Caco-2 (cell line): ENCODE results near the gene LRP8. TPM values are rescaled to one million over a fixed set of nuclear protein-coding genes. Genes with fewer than 3 reads are reported as not detected.

Experiments used
- BruUV-seq: library from RNA; stranded (reverse); fragments of 400-500 nt; replicated peaks from 2 replicates; lab custom pipeline; 2021; lab: Mats Ljungman, UMichigan
- CTCF ChIA-PET: fragments of 300-600 bp; sonication (Branson Sonifier 250); formaldehyde crosslinking; loops from one replicate; lab custom pipeline; 2022; ENCODE audit warnings: antibody characterized with exemption; lab: Charles Lee
- POLR2A ChIA-PET: fragments of 300-600 bp; sonication (Branson Sonifier 250); formaldehyde crosslinking; loops from one replicate; lab custom pipeline; 2022; ENCODE audit warnings: antibody characterized with exemption; lab: Charles Lee
- DNase-seq, 2 experiments: peaks; one replicate each; pipeline versions ENCODE4 v3.0.0 to v3.0.0-alpha.2; 2020 to 2022
- H3K27me3 ChIP-seq: replicated peaks from 2 replicates; pipeline ENCODE4 v1.6.0; 2011; ENCODE audit warnings: low read length; ENCODE audit not compliant: control insufficient read depth, insufficient read depth
- H3K36me3 ChIP-seq: 2 replicates; pipeline ENCODE4 v1.5.1; 2011; ENCODE audit warnings: low read length; ENCODE audit not compliant: control insufficient read depth, insufficient read depth
- H3K4me1 ChIP-seq: fragments of 250-450 bp; sonication (Bioruptor Pico); 2 replicates; pipeline ENCODE4 v1.5.1; 2020; ENCODE audit warnings: mild to moderate bottlenecking
- H3K4me3 ChIP-seq: 2 replicates; pipeline ENCODE4 v1.5.1; 2011; ENCODE audit warnings: low read depth, mild to moderate bottlenecking, control low read depth, low read length
- H3K9me3 ChIP-seq: fragments of 250-450 bp; sonication (Bioruptor Pico); 2 replicates; pipeline ENCODE4 v1.5.1; 2020; ENCODE audit warnings: mild to moderate bottlenecking, moderate library complexity
- H3K27ac Mint-ChIP-seq: one replicate; pipeline ENCODE4 v1.8.0; 2022; ENCODE audit warnings: mixed read lengths; ENCODE audit not compliant: unreplicated experiment
- H3K27me3 Mint-ChIP-seq: one replicate; pipeline ENCODE4 v1.8.0; 2022; ENCODE audit warnings: mixed read lengths; ENCODE audit not compliant: insufficient read depth, unreplicated experiment
- H3K36me3 Mint-ChIP-seq: one replicate; pipeline ENCODE4 v1.8.0; 2022; ENCODE audit warnings: mild to moderate bottlenecking, mixed read lengths; ENCODE audit not compliant: insufficient read depth, unreplicated experiment
- H3K4me1 Mint-ChIP-seq: one replicate; pipeline ENCODE4 v1.8.0; 2022; ENCODE audit warnings: low read depth, mixed read lengths; ENCODE audit not compliant: unreplicated experiment
- H3K4me3 Mint-ChIP-seq: one replicate; pipeline ENCODE4 v1.8.0; 2022; ENCODE audit warnings: mild to moderate bottlenecking, moderate library complexity, mixed read lengths; ENCODE audit not compliant: unreplicated experiment
- H3K9me3 Mint-ChIP-seq: one replicate; pipeline ENCODE4 v1.8.0; 2022; ENCODE audit warnings: mixed read lengths; ENCODE audit not compliant: unreplicated experiment
- intact Hi-C: fragments of 100-400 bp; cut with micrococcal nuclease; formaldehyde crosslinking; loops from one replicate; pipeline ENCODE4 v1.10.0; 2022; ENCODE audit not compliant: unreplicated experiment
- total RNA-seq: library from RNA; stranded (reverse); gene quantifications from 2 replicates; pipeline ENCODE4 v1.2.3, GENCODE V29; 2022
- TF ChIP-seq, protein P1 (sequence below), 2 experiments: fragments of 200-600 bp in 1 of 2; IDR thresholded peaks; 1 replicate in 1 of 2; 2 replicates in 1 of 2; pipeline versions ENCODE4 v1.5.1 to v1.8.0; 2011 to 2022; ENCODE audit warnings: antibody characterized with exemption in 1 of 2, control low read depth in 1 of 2, inconsistent platforms in 1 of 2, low read depth in 1 of 2, low read length in 1 of 2, mild to moderate bottlenecking in 1 of 2, moderate library complexity in 1 of 2; ENCODE audit not compliant: insufficient read depth in 1 of 2, severe bottlenecking in 1 of 2, unreplicated experiment in 1 of 2

LRP8 gene
- total RNA-seq, 1 experiment from 2014 or later: 11.8 TPM

DNA sequence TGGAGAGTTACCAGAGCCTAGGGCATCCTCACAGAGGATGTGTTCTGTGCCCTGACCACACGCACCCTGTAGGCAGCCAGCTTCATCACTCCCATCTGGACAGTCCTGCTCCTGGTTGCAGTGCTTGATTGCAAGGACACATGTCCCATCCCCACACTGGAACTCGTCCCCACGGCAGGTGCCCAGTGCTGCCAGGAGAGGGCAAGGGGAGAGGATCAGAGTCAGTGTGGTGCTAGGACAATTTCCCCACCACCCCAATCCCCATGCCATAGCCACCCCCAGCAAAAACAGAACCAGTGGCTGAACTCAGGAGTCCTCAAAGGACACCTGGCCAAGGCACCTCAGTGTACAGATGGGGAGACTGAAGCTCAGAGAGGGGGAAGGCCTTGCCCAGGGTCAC lies 52.3 kb downstream of the LRP8 start:
- ChIA-PET POLR2A (no interaction called here), CTCF (interaction anchor here (1.4 kb wide), 1 partner anchor 118 kb away, joined by 10 read pairs; no protein-coding TSS in a partner anchor)
- Histone ChIP-seq H3K4me1 (no peaks in the 10 kb centered on the region), H3K9me3 (no peaks in the 10 kb centered on the region), H3K4me3 (no peak overlapping the region), H3K36me3 (no peaks in the 10 kb centered on the region), H3K27me3 (no peaks in the 10 kb centered on the region)
- no peaks in the 10 kb centered on the region for H3K27me3 Mint-ChIP-seq
- DNase-seq: no peak
- H3K4me1 Mint-ChIP-seq: peaks cover 8% of the 10 kb centered on the region
- no peak overlapping the region for H3K4me3 Mint-ChIP-seq
- H3K9me3 Mint-ChIP-seq: no peaks in the 10 kb centered on the region
- intact Hi-C loops: no loop called here
- H3K36me3 Mint-ChIP-seq: peaks cover 6% of the 10 kb centered on the region
- TF ChIP-seq, protein P1, sequence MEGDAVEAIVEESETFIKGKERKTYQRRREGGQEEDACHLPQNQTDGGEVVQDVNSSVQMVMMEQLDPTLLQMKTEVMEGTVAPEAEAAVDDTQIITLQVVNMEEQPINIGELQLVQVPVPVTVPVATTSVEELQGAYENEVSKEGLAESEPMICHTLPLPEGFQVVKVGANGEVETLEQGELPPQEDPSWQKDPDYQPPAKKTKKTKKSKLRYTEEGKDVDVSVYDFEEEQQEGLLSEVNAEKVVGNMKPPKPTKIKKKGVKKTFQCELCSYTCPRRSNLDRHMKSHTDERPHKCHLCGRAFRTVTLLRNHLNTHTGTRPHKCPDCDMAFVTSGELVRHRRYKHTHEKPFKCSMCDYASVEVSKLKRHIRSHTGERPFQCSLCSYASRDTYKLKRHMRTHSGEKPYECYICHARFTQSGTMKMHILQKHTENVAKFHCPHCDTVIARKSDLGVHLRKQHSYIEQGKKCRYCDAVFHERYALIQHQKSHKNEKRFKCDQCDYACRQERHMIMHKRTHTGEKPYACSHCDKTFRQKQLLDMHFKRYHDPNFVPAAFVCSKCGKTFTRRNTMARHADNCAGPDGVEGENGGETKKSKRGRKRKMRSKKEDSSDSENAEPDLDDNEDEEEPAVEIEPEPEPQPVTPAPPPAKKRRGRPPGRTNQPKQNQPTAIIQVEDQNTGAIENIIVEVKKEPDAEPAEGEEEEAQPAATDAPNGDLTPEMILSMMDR (IDR thresholded peaks at IDR 0.05; ENCODE audit: insufficient read depth in 1 of 2, low read depth in 1 of 2, low read length in 1 of 2, severe bottlenecking in 1 of 2, unreplicated experiment in 1 of 2): no peak
- no peak overlapping the region for H3K27ac Mint-ChIP-seq
- no TSS peak for BruUV-seq

DNA sequence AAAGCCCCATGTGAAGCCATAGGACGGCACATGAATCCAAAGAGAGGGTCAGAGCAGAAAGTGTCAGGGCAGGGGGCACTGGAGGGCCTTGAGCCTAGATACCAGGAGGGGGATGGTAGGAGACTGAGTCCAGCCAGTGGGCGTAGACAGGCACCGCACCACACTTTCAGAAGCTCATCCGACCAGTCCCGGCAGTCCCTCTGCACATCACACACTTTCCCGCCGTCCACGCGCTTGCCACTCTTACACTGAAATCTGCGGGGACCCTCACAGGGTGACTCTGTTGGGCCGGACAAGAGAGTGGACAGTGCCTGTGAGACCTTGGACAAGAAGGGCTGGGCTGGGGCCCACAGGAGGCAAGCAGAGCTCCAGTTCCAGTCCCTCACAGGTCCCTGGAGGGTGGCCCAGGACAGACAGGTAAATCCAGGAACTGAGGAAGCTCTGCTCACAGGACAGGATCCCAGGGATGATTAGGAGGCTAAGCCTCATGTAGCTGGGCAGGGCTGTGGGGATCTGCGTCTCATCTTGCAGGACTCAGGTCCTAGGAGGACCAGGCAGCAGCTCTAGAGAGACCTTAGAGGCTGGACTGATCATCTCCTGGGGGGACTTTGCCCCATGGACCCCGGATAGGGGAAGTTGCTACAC lies 53.2 kb downstream of the LRP8 start:
- CTCF ChIA-PET: interaction anchor here (0.6 to 0.9 kb wide), 3 partner anchors 92 to 169 kb away, joined by 4 to 8 read pairs (median 5); no protein-coding TSS in a partner anchor
- peaks cover 8% of the 10 kb centered on the region for H3K4me1 Mint-ChIP-seq
- no peak overlapping the region for H3K4me3 Mint-ChIP-seq
- Histone ChIP-seq H3K4me1 (no peaks in the 10 kb centered on the region), H3K36me3 (no peaks in the 10 kb centered on the region), H3K27me3 (no peaks in the 10 kb centered on the region), H3K4me3 (no peak overlapping the region), H3K9me3 (no peaks in the 10 kb centered on the region)
- POLR2A ChIA-PET: no interaction called here
- peaks cover 6% of the 10 kb centered on the region for H3K36me3 Mint-ChIP-seq
- no peak for DNase-seq
- intact Hi-C loops: no loop called here
- H3K9me3 Mint-ChIP-seq: no peaks in the 10 kb centered on the region
- H3K27ac Mint-ChIP-seq: no peak overlapping the region
- H3K27me3 Mint-ChIP-seq: no peaks in the 10 kb centered on the region
- TF ChIP-seq, protein P1 (IDR thresholded peaks at IDR 0.05; ENCODE audit: insufficient read depth in 1 of 2, low read depth in 1 of 2, low read length in 1 of 2, severe bottlenecking in 1 of 2, unreplicated experiment in 1 of 2): no peak
- BruUV-seq: no TSS peak

DNA sequence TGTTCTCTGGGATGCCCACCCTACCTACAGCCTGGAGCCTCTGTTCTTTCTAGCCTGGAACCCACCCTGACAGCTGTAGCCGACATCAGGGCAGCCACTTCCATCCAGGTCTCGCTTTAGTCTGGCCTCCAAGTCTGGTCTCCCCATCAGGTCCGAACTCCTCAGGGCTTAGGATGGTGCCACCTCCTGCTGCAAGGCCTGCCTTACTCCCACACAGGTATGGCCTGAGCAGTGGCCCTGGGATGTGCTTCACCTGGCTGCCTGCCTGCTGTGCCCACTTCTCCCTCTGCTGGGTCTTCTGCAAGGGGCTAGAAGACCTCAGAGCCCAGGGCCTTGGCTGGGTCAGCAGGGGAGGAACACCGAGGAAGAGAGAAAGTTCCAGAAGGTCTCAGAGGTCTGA lies 53.8 kb downstream of the LRP8 start:
- POLR2A ChIA-PET: no interaction called here
- no peak for DNase-seq
- H3K4me1 ChIP-seq: no peaks in the 10 kb centered on the region
- no peaks in the 10 kb centered on the region for H3K27me3 Mint-ChIP-seq
- CTCF ChIA-PET: interaction anchor here (0.8 kb wide), 1 partner anchor 170 kb away, joined by 5 read pairs; no protein-coding TSS in a partner anchor
- BruUV-seq: no TSS peak
- intact Hi-C loops: no loop called here
- H3K9me3 Mint-ChIP-seq: no peaks in the 10 kb centered on the region
- no peak overlapping the region for H3K4me3 Mint-ChIP-seq
- no peak overlapping the region for H3K27ac Mint-ChIP-seq
- H3K27me3 ChIP-seq: no peaks in the 10 kb centered on the region
- no peaks in the 10 kb centered on the region for H3K9me3 ChIP-seq
- TF ChIP-seq, protein P1 (IDR thresholded peaks at IDR 0.05; ENCODE audit: insufficient read depth in 1 of 2, low read depth in 1 of 2, low read length in 1 of 2, severe bottlenecking in 1 of 2, unreplicated experiment in 1 of 2): no peak
- H3K4me1 Mint-ChIP-seq: peaks cover 8% of the 10 kb centered on the region
- H3K4me3 ChIP-seq: no peak overlapping the region
- peaks cover 6% of the 10 kb centered on the region for H3K36me3 Mint-ChIP-seq
- H3K36me3 ChIP-seq: no peaks in the 10 kb centered on the region
